Stimulated activated CD8-positive, alpha-beta memory T cell treated with anti-CD3 and anti-CD28 coated beads, Interleukin-15, amount 100 ng/mL, for 4 hours (primary cell): Measurements from ENCODE around the gene ZNF407.

Experiments used
- DNase-seq, 2 donors: peaks; one replicate each; pipeline ENCODE4 v3.0.0-alpha.2; 2020; ENCODE audit warnings: low read depth in 2 of 2

ZNF407 gene

GRCh38 chr18:74589021-74589420 lies 8.6 kb upstream of the ZNF407 start:
- DNase-seq = no peak

- DNase-seq = no peak
Observed at GRCh38 chr18:74589811-74590210, 7.9 kb upstream of the ZNF407 start.

- DNase-seq = no peak
Observed at GRCh38 chr18:74590671-74591070, 7.0 kb upstream of the ZNF407 start.

DNA sequence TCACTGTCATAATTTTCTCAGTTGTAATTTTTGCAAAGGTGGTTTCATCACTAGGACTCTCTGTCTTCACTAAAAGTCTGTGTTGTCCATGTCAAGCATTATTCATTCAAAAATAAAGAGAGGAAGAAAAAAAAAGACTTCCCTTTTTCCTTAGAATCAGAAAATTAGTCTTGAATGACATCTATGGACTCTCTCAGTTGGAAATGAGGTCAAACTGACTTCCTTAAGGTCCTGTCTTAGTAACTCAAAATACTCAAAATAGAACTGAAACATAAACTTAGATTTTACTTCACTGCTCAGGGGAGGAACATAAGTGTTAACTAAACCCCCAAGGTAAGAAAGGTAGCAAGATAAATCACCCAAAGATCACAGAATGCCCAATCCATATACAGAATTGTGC lies 2.2 kb upstream of the ZNF407 start:
- no peak for DNase-seq

GRCh38 chr18:74597034-74597661 lies 522 bp upstream of the ZNF407 start:
- DNase-seq = peak; percentile 50 to 52

DNA sequence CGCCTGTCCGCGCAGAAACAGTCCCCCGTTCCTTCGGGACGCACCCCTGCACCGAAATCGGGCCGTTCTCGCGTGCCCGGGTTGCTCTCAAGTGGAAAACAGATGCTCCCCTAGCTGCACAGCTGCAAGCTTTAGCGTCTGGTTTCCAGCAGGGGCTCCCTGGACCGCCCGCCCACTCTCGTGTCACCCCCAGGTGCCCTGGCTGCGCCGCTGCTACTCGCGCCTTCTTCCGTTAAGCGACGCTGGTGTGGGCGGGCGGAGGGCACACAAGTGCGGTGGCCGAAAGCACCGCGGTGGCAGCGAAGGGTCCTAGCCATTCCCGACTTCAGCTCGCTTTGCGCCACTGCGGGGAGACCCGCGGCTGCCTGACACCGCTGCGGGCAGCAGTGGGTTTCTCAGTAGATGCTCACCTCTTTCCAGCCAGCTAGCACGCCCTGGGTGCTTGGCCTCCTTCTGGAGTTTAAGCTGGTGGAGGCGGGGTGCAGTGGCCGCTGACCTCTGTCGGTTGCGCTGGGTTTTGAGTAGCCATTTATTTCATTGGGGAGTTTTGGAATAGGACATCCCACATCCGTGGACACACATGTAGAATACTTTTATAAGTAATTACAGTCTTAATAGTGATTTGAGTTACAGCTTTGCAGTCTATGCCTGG lies 806 bp downstream of the ZNF407 start:
- peak; percentile 45 to 53 for DNase-seq

GRCh38 chr18:74604361-74604760 lies 6.7 kb downstream of the ZNF407 start:
- no peak for DNase-seq

- DNase-seq = no peak
Observed at GRCh38 chr18:74604774-74605173, 7.1 kb downstream of the ZNF407 start.

- no peak for DNase-seq
Observed at GRCh38 chr18:74608681-74609080, 11.0 kb downstream of the ZNF407 start.

DNA sequence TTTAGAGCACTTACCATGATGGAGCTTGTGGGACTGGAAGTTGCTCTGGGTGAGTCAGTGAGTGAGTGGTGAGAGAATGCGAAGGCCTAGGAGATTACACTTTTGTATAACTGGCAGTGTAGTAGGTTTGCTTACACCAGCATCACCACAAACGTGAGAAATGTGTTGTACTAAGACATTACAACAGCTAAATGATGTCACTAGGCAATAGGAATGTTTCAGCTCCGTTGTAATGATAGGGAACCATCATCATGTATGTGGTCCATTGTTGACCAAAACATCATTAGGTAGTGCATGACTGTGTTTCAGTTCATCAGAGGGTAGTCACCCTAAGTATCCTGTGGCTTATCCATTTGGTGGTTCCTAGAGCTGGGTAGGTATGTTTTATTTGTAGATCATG lies 11.9 kb downstream of the ZNF407 start:
- DNase-seq = no peak

- DNase-seq = no peak
Observed at GRCh38 chr18:74610051-74610615, 12.5 kb downstream of the ZNF407 start.

- no peak for DNase-seq
Observed at GRCh38 chr18:74610860-74611259, 13.2 kb downstream of the ZNF407 start.

DNA sequence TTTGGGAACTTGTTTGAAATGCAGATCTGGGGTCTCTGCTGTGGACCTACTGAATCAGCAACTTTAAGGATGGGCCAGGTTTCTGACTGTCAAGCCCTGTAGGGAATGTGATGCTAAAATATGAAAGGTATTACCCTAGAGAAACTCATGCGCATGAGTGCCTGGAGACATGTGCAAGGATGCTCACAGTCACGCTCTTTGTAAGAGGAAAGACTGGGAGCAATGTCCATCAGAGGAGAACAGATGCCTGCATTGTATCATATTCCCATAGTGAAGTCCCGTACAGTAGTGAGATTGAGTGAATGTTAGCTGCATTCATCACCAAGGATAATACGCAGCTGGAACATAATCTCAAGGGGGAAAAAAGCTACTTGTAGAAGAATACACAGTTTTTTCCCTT lies 14.1 kb downstream of the ZNF407 start:
- no peak for DNase-seq

DNA sequence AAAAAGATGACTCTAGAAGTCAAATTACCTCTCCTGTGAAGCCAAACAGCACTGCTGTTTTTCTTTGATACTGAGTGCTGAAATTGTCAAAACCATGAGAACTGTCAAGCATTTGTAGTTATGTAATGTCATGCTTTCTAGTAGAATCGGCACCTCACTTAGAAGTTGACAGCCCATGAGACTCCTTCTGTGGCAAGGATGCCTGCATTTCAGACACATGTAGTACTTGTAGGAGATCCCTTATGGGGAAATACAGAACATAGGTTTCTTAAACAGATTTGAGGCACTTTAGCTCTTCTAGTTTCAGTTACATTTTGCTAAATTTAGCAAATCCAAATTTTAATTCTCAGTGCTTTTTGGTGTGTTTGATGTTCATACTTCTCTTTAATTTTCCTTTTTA lies 15.7 kb downstream of the ZNF407 start:
- DNase-seq = no peak

DNA sequence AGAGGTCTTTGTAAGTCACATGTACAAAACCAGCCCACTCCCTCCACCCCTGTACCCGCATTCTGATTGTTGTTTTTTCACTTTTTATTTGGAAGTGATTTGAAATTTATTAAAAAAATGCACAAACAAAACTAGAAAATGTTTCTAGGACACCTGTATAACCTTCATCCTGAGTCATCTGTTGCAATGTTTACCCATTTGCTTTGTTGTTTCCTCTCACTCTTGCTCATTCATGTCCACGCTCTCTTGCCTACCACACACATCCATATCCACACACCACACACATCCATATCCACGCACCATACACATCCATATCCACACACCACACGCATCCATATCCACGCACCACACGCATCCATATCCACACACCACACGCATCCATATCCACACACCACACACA lies 18.8 kb downstream of the ZNF407 start:
- DNase-seq = no peak

- no peak for DNase-seq
Observed at GRCh38 chr18:74617486-74617885, 19.8 kb downstream of the ZNF407 start.

DNA sequence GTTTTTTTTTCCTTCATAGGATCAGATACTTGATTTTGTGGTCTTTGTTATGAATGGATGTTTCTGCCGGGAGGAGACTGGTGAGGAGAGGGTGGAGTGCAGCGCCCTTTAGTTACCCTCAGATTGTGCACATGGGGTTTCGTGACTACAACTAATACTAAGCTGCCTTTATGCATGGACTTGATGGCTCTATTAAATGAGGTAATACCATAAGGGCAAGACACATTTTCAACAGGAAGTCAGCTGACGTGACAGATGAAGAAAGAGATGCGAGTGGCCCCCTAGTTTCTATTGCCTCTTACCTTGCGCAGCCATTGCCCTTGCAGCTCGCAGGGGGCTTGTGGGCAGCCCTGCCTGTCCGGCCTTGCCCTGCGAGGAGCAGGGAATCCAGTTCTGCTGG lies 24.4 kb downstream of the ZNF407 start:
- DNase-seq = no peak

GRCh38 chr18:74623047-74623816 lies 25.6 kb downstream of the ZNF407 start:
- no peak for DNase-seq

- DNase-seq = no peak
Observed at GRCh38 chr18:74624466-74624865, 26.8 kb downstream of the ZNF407 start.

DNA sequence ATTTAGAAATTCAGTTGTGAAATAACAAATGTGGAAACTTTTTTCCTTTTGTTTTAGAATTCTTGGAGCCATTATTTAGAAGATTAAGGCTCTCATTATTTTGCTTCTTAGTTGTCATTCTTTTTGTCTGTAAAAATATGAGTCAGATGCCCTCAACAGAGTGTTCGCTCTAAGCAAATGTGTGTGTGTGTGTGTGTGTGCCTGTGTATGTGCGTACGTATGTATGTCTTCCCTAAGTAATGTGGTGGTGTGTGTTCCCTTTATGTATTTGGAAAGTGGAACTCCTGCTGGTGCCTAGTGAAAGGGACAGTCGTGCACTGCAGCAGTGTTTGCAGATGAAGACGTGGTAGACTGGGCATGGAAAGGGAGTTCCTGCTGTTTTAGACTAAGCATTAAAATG lies 27.5 kb downstream of the ZNF407 start:
- no peak for DNase-seq

GRCh38 chr18:74626049-74626874 lies 28.6 kb downstream of the ZNF407 start:
- DNase-seq = no peak

- no peak for DNase-seq
Observed at GRCh38 chr18:74630804-74631203, 33.1 kb downstream of the ZNF407 start.
